PFSK-1 (cell line): ENCODE results near the gene ADM.

Experiments used
- FOXP2 ChIP-seq: optimal IDR thresholded peaks from 2 replicates; pipeline ENCODE3; 2011; ENCODE audit warnings: borderline replicate concordance, control low read depth, inconsistent platforms; ENCODE audit not compliant: insufficient read depth; ENCODE audit errors: extremely low read length, extremely low read depth
- POLR2AphosphoS5 ChIP-seq: IDR thresholded peaks from 2 replicates; pipeline ENCODE4 v1.6.1; 2012; ENCODE audit warnings: low read depth, mild to moderate bottlenecking, control low read depth, low read length, moderate library complexity
- TF ChIP-seq, protein P1 (sequence below), 2 experiments: IDR thresholded peaks; 2 replicates each; pipeline versions ENCODE4 v1.6.1 to v1.8.0; 2011 to 2012; ENCODE audit warnings: low read depth in 2 of 2, low read length in 2 of 2, control low read depth in 1 of 2, inconsistent platforms in 1 of 2, mild to moderate bottlenecking in 1 of 2, moderate library complexity in 1 of 2; ENCODE audit not compliant: insufficient read depth in 1 of 2

DNA sequence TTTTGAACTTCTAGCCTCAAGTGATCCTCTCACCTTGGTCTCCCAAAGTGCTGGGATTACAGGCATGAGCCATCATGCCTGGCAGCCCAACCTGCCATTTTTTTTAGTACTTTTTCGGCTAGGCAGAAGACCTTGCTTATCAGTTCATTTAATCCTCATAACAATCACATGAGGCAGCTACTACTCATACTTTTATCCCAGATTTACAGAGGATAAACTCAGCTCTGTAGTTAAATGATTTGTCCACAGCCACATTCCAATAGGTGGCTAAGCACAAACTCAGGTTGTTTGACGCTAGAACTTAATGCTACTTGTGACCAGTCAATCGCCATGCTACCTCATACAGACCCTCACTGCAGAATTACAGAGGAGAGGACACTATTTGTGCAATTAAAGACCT is 38.9 kb upstream of the ADM start:
- TF ChIP-seq POLR2AphosphoS5: no peak
- TF ChIP-seq FOXP2: no peak
- TF ChIP-seq, protein P1, sequence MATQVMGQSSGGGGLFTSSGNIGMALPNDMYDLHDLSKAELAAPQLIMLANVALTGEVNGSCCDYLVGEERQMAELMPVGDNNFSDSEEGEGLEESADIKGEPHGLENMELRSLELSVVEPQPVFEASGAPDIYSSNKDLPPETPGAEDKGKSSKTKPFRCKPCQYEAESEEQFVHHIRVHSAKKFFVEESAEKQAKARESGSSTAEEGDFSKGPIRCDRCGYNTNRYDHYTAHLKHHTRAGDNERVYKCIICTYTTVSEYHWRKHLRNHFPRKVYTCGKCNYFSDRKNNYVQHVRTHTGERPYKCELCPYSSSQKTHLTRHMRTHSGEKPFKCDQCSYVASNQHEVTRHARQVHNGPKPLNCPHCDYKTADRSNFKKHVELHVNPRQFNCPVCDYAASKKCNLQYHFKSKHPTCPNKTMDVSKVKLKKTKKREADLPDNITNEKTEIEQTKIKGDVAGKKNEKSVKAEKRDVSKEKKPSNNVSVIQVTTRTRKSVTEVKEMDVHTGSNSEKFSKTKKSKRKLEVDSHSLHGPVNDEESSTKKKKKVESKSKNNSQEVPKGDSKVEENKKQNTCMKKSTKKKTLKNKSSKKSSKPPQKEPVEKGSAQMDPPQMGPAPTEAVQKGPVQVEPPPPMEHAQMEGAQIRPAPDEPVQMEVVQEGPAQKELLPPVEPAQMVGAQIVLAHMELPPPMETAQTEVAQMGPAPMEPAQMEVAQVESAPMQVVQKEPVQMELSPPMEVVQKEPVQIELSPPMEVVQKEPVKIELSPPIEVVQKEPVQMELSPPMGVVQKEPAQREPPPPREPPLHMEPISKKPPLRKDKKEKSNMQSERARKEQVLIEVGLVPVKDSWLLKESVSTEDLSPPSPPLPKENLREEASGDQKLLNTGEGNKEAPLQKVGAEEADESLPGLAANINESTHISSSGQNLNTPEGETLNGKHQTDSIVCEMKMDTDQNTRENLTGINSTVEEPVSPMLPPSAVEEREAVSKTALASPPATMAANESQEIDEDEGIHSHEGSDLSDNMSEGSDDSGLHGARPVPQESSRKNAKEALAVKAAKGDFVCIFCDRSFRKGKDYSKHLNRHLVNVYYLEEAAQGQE (IDR thresholded peaks at IDR 0.05; ENCODE audit: insufficient read depth in 1 of 2, low read depth in 2 of 2, low read length in 2 of 2): no peak
